Activated CD8-positive, alpha-beta memory T cell treated with anti-CD3 and anti-CD28 coated beads for 1 hour (primary cell): Measurements from ENCODE around the gene TNFRSF14.
"Not testable (repeated sequence)": the region's sequence is repeated elsewhere in the genome, so short reads cannot be mapped to it uniquely, and the experiment has no call there.

Source experiments
- DNase-seq, 2 donors: peaks; one replicate each; pipeline ENCODE4 v3.0.0-alpha.2; 2020; ENCODE audit warnings: low read depth in 1 of 2; ENCODE audit errors: extremely low read depth in 1 of 2

Gene TNFRSF14

GRCh38 chr1:2566101-2567045 is 10.2 kb downstream of the TNFRSF14 start:
- no peak for DNase-seq

- no peak for DNase-seq
Measured at GRCh38 chr1:2567083-2567679, 11.0 kb downstream of the TNFRSF14 start.

GRCh38 chr1:2568187-2568816 is 12.1 kb downstream of the TNFRSF14 start:
- not testable (repeated sequence) for DNase-seq

GRCh38 chr1:2569060-2569459 is 12.9 kb downstream of the TNFRSF14 start:
- DNase-seq = no peak

- not testable (repeated sequence) for DNase-seq
Measured at GRCh38 chr1:2569703-2570102, 13.5 kb downstream of the TNFRSF14 start.

- DNase-seq = no peak
Measured at GRCh38 chr1:2570332-2570731, 14.2 kb downstream of the TNFRSF14 start.

GRCh38 chr1:2571348-2571747 is 15.2 kb downstream of the TNFRSF14 start:
- DNase-seq = no peak

- DNase-seq = no peak
Measured at GRCh38 chr1:2573250-2573920, 17.2 kb downstream of the TNFRSF14 start.

GRCh38 chr1:2574350-2574749 is 18.2 kb downstream of the TNFRSF14 start:
- no peak for DNase-seq

GRCh38 chr1:2575801-2576663 is 19.9 kb downstream of the TNFRSF14 start:
- DNase-seq = no peak

GRCh38 chr1:2577565-2578075 is 21.4 kb downstream of the TNFRSF14 start:
- peak in 1 of 2 donors; percentile 14 for DNase-seq

- no peak for DNase-seq
Measured at GRCh38 chr1:2578758-2579118, 22.6 kb downstream of the TNFRSF14 start.

GRCh38 chr1:2580691-2581090 is 24.5 kb downstream of the TNFRSF14 start:
- no peak for DNase-seq

GRCh38 chr1:2582391-2582790 is 26.2 kb downstream of the TNFRSF14 start:
- DNase-seq = no peak

- DNase-seq = no peak
Measured at GRCh38 chr1:2583331-2583791, 27.2 kb downstream of the TNFRSF14 start.

- no peak for DNase-seq
Measured at GRCh38 chr1:2583871-2584351, 27.7 kb downstream of the TNFRSF14 start.

GRCh38 chr1:2584686-2585317 is 28.6 kb downstream of the TNFRSF14 start:
- no peak for DNase-seq

- DNase-seq = peak; percentile 47 to 53
Measured at GRCh38 chr1:2585318-2586092, 29.3 kb downstream of the TNFRSF14 start.
